A673 (cell line): ENCODE measurements around the gene ACOT7. TPM values are rescaled to one million over a fixed set of nuclear protein-coding genes. Genes with fewer than 3 reads are reported as not detected.

Experiments used
- Bru-seq: library from RNA; stranded (reverse); fragments of 400-500 nt; gene quantifications from one replicate; lab custom pipeline; 2021; lab: Mats Ljungman, UMichigan
- BruChase-seq, 2 experiments: library from RNA; stranded (reverse); fragments of 400-500 nt; gene quantifications; one replicate each; lab custom pipeline; 2021; lab: Mats Ljungman, UMichigan
- BruUV-seq: library from RNA; stranded (reverse); fragments of 400-500 nt; replicated peaks from 2 replicates; lab custom pipeline; 2021; lab: Mats Ljungman, UMichigan
- CTCF ChIA-PET: fragments of 300-600 bp; sonication (Branson Sonifier 250); formaldehyde crosslinking; loops from one replicate; lab custom pipeline; 2022; ENCODE audit warnings: antibody characterized with exemption; lab: Charles Lee
- POLR2A ChIA-PET: fragments of 300-600 bp; sonication (Branson Sonifier 250); formaldehyde crosslinking; loops from one replicate; lab custom pipeline; 2022; ENCODE audit warnings: antibody characterized with exemption; ENCODE audit not compliant: low non-redundant PET; lab: Charles Lee
- DNase-seq: peaks from one replicate; pipeline ENCODE4 v3.0.0-alpha.2; 2015; ENCODE audit warnings: low spot score
- H3K27ac ChIP-seq: fragments of 200-600 bp; sonication (generic); 2 replicates; pipeline ENCODE4 v1.5.1; 2016; ENCODE audit warnings: mixed run types, low read depth, mild to moderate bottlenecking, mixed read lengths, antibody characterized with exemption, low read length; ENCODE audit not compliant: poor library complexity, severe bottlenecking
- H3K27me3 ChIP-seq: fragments of 200-600 bp; sonication (generic); replicated peaks from 2 replicates; pipeline ENCODE4 v1.6.1; 2017; ENCODE audit warnings: mixed run types, low read depth, mild to moderate bottlenecking, mixed read lengths, antibody characterized with exemption, low read length; ENCODE audit not compliant: insufficient read depth, poor library complexity
- H3K36me3 ChIP-seq: fragments of 200-600 bp; sonication (generic); 2 replicates; pipeline ENCODE4 v1.6.1; 2016; ENCODE audit warnings: mixed run types, mild to moderate bottlenecking, mixed read lengths, antibody characterized with exemption, low read length; ENCODE audit not compliant: insufficient read depth, poor library complexity, severe bottlenecking
- H3K4me1 ChIP-seq: fragments of 200-600 bp; sonication (generic); 2 replicates; pipeline ENCODE4 v1.6.1; 2017; ENCODE audit warnings: mixed run types, mild to moderate bottlenecking, mixed read lengths, antibody characterized with exemption, low read length; ENCODE audit not compliant: insufficient read depth, poor library complexity, severe bottlenecking
- H3K4me3 ChIP-seq: fragments of 200-600 bp; sonication (generic); 2 replicates; pipeline ENCODE4 v1.5.1; 2016; ENCODE audit warnings: low read depth, mixed run types, mild to moderate bottlenecking, mixed read lengths, low read length; ENCODE audit not compliant: poor library complexity, severe bottlenecking
- H3K9me3 ChIP-seq: fragments of 200-600 bp; sonication (generic); 2 replicates; pipeline ENCODE4 v1.6.1; 2016; ENCODE audit warnings: mixed run types, low read depth, mild to moderate bottlenecking, mixed read lengths, antibody characterized with exemption, low read length; ENCODE audit not compliant: poor library complexity, severe bottlenecking
- CTCF ChIP-seq: fragments of 300-800, 200-600 bp; sonication (generic); conservative IDR thresholded peaks from 2 replicates; pipeline ENCODE4 v1.5.1; 2017; ENCODE audit warnings: low read depth, mild to moderate bottlenecking, antibody characterized with exemption, low read length, moderate library complexity, mixed read lengths
- EZH2 ChIP-seq: fragments of 200-600 bp; sonication (generic); IDR thresholded peaks from 2 replicates; pipeline ENCODE4 v1.6.1; 2017; ENCODE audit warnings: borderline replicate concordance, low read depth, mild to moderate bottlenecking, mixed read lengths, antibody characterized with exemption, low read length; ENCODE audit not compliant: poor library complexity, severe bottlenecking
- intact Hi-C: fragments of 100-400 bp; cut with micrococcal nuclease; formaldehyde crosslinking; loops from one replicate; pipeline ENCODE4 v1.10.0; 2022; ENCODE audit not compliant: unreplicated experiment
- long read RNA-seq: library from polyadenylated mRNA; stranded (forward); transcript quantifications from one replicate; pipeline ENCODE4 v2.0.0, GENCODE V29; 2022
- total RNA-seq: library from RNA; stranded (reverse); gene quantifications from 2 replicates; pipeline ENCODE4 v1.2.3, GENCODE V29; 2021

Gene ACOT7, protein sequence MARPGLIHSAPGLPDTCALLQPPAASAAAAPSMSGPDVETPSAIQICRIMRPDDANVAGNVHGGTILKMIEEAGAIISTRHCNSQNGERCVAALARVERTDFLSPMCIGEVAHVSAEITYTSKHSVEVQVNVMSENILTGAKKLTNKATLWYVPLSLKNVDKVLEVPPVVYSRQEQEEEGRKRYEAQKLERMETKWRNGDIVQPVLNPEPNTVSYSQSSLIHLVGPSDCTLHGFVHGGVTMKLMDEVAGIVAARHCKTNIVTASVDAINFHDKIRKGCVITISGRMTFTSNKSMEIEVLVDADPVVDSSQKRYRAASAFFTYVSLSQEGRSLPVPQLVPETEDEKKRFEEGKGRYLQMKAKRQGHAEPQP
- 129 and 132 TPM in 2 replicates for total RNA-seq
- percentile 61 among the genes with signal in this experiment for Bru-seq, nascent RNA
- percentile 54 among the genes with signal in this experiment for BruChase-seq, experiment 1, labeled RNA remaining after a 2-hour chase
- percentile 58 among the genes with signal in this experiment for BruChase-seq, experiment 2, labeled RNA remaining after a 6-hour chase
- long read RNA-seq, transcript ACOT7-210 (9 exons, 1,403 nt): major isoform, 129 of 159 reads
- long read RNA-seq, partial matches to known transcripts: 22 of 159 reads
- long read RNA-seq, other reads (novel, unspliced or antisense): 7 of 159 reads

DNA sequence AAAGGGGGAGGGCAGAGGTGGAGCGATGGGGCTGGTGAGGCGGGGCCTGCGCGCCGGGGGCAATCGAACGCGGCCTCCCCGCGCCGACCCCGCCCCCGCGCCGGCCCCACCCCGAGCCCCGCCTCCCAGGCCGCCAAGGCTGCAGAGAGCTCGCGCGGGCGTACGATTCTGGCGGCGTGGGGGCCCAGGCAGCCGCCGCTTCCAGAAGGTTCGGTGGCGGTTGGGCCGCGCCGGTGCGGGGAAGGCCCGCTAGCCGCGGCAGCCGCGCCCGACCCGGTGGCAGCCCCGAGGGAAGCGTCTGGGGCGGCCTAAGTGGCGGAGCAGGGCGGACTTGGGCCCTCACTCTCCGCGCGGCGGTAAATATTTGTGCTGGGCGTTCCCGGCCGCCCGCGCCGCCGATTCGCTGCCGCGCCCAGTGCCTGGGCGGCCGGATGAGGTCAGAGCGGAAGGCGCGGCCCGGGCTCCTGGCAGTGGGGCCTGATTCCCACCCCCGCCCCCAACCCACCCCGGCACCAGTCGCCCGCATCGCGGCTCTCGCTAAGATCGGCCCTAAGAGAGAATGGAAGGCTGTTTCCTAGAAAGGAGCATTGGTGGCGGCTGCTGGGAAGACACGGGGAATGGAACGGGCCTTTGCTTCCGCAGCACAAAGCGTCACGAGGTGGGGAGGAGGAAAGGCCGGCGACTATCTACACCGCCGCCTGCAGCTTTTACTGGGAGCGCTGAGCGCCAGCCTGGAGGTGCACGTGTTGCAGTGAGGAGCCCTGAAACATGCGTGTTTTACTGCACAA lies at the start of gene ACOT7:
ACOT7 (minus strand) TSS at position 368 of the 788 bp plus-strand sequence. CDS start 368 bp downstream, outside the sequence.
- ChIA-PET CTCF (interaction anchor here (0.6 to 1.1 kb wide), 4 partner anchors 11 to 187 kb away, joined by 3 to 7 read pairs (median 6); no protein-coding TSS in a partner anchor), POLR2A (interaction anchor here (0.6 kb wide), 1 partner anchor 489 kb away, joined by 3 read pairs; no protein-coding TSS in a partner anchor)
- intact Hi-C loops: no loop called here
- no TSS peak for BruUV-seq
- H3K4me1 ChIP-seq: peaks cover 14% of the 10 kb centered on the region
- H3K36me3 ChIP-seq: no peaks in the 10 kb centered on the region
- DNase-seq: peak; percentile 92
- TF ChIP-seq CTCF (0 out of 2 replicates have a peak, but pooled peaks have one; percentile 11), EZH2 (no peak)
- H3K9me3 ChIP-seq: no peaks in the 10 kb centered on the region
- no peaks in the 10 kb centered on the region for H3K27me3 ChIP-seq
- peak within 1 kb of the TSS; percentile 72 for H3K4me3 ChIP-seq
- peak within 1 kb of the TSS; percentile 93 for H3K27ac ChIP-seq

- Histone ChIP-seq H3K27ac (no peak overlapping the region), H3K27me3 (peaks cover 4% of the 10 kb centered on the region), H3K4me3 (no peak overlapping the region), H3K36me3 (no peaks in the 10 kb centered on the region), H3K9me3 (no peaks in the 10 kb centered on the region), H3K4me1 (no peaks in the 10 kb centered on the region)
- ChIA-PET CTCF (no interaction called here), POLR2A (no interaction called here)
- no peak for DNase-seq
- TF ChIP-seq CTCF: no peak
- TF ChIP-seq EZH2: no peak
- no TSS peak for BruUV-seq
- intact Hi-C loops: no loop called here
These were observed 48.0 kb upstream of the ACOT7 start for GRCh38 chr1:6441586-6441985.
